Endodermal cell (in vitro differentiated cells): Measurements from ENCODE around the gene DCST2. TPM values are rescaled to one million over a fixed set of nuclear protein-coding genes. Genes with fewer than 3 reads are reported as not detected.

ENCODE experiments used
- DNase-seq: peaks from one replicate; pipeline ENCODE4 v3.0.0-alpha.2; 2017
- H3K27ac ChIP-seq: 2 replicates; pipeline ENCODE4 v1.5.1; 2013; ENCODE audit warnings: mild to moderate bottlenecking, low read depth, low read length, moderate library complexity
- H3K27me3 ChIP-seq: 2 replicates; pipeline ENCODE4 v1.6.1; 2013; ENCODE audit warnings: mild to moderate bottlenecking, low read length, moderate library complexity; ENCODE audit not compliant: insufficient read depth, control insufficient read depth, poor library complexity, severe bottlenecking
- H3K36me3 ChIP-seq: 2 replicates; pipeline ENCODE4 v1.7.0; 2013; ENCODE audit warnings: mild to moderate bottlenecking, low read length, moderate library complexity; ENCODE audit not compliant: control insufficient read depth, insufficient read depth
- H3K4me1 ChIP-seq: one replicate; pipeline ENCODE4 v1.7.0; 2013; ENCODE audit warnings: low read length; ENCODE audit not compliant: control insufficient read depth, insufficient read depth
- H3K4me3 ChIP-seq: 2 replicates; pipeline ENCODE4 v1.5.1; 2013; ENCODE audit warnings: mild to moderate bottlenecking, low read length, moderate library complexity
- H3K9ac ChIP-seq: 2 replicates; pipeline ENCODE4 v1.6.1; 2013; ENCODE audit warnings: mild to moderate bottlenecking, low read length, moderate library complexity; ENCODE audit not compliant: poor library complexity, severe bottlenecking; ENCODE audit errors: extremely low read depth
- H3K9me3 ChIP-seq: 2 replicates; pipeline ENCODE4 v1.6.1; 2013; ENCODE audit warnings: mild to moderate bottlenecking, low read length, moderate library complexity; ENCODE audit not compliant: control insufficient read depth
- H3K27ac Mint-ChIP-seq: 2 replicates; pipeline ENCODE4 v1.8.0; 2020; ENCODE audit warnings: mixed read lengths
- H3K27me3 Mint-ChIP-seq: 2 replicates; pipeline ENCODE4 v1.8.0; 2021; ENCODE audit warnings: mild to moderate bottlenecking, mixed read lengths; ENCODE audit not compliant: insufficient read depth
- H3K36me3 Mint-ChIP-seq: 2 replicates; pipeline ENCODE4 v1.8.0; 2020; ENCODE audit warnings: low read depth, mixed read lengths
- H3K4me1 Mint-ChIP-seq: 2 replicates; pipeline ENCODE4 v1.8.0; 2020; ENCODE audit warnings: mixed read lengths
- H3K4me3 Mint-ChIP-seq: 2 replicates; pipeline ENCODE4 v1.8.0; 2020; ENCODE audit warnings: mild to moderate bottlenecking, moderate library complexity, mixed read lengths
- H3K9me3 Mint-ChIP-seq: 2 replicates; pipeline ENCODE4 v1.8.0; 2020; ENCODE audit warnings: mild to moderate bottlenecking, mixed read lengths
- CTCF ChIP-seq: fragments of 200-600 bp; sonication (generic); conservative IDR thresholded peaks from 2 replicates; pipeline ENCODE4 v1.5.0; 2021; ENCODE audit warnings: antibody characterized with exemption, mild to moderate bottlenecking
- WGBS, 2 experiments: methylation state at CpG; one replicate each; pipeline versions ENCODE4 v1.1.5 to v1.1.7; 2013; ENCODE audit warnings: missing lambda C conversion rate in 2 of 2, mixed read lengths in 1 of 2; ENCODE audit not compliant: insufficient coverage in 1 of 2, insufficient read length in 1 of 2; 5-methylcytosine and 5-hydroxymethylcytosine counted together
- total RNA-seq, 2 donors: library from RNA; stranded (reverse); fragmentation: NEBNext Ultra II Directional in 1 of 2; extraction: Animal tissue kit (Norgen Biotek cat#: 25700) in 1 of 2; gene quantifications; 2 replicates in 1 of 2; 3 replicates in 1 of 2; pipeline ENCODE4 v1.2.1, GENCODE V29; 2021

DCST2 gene
- total RNA-seq, 2 donors from 2014 or later, result 0.44 to 2.0 TPM

GRCh38 chr1:155015527-155016230, 17.9 kb downstream of the DCST2 start:
- DNase-seq, result no peak
- no peaks in the 10 kb centered on the region for H3K27me3 ChIP-seq
- Mint-ChIP-seq H3K27ac (no peak overlapping the region), H3K36me3 (peaks cover 14% of the 10 kb centered on the region), H3K9me3 (no peaks in the 10 kb centered on the region), H3K4me1 (peaks cover 7% of the 10 kb centered on the region), H3K27me3 (peaks cover 5% of the 10 kb centered on the region), H3K4me3 (no peak overlapping the region)
- no peaks in the 10 kb centered on the region for H3K9me3 ChIP-seq
- no peak overlapping the region for H3K4me3 ChIP-seq
- TF ChIP-seq CTCF, result no peak
- 94 to 95% methylated on average over 16 of the region's 16 CpGs for WGBS, 2 experiments
- H3K4me1 ChIP-seq, result no peaks in the 10 kb centered on the region
- H3K27ac ChIP-seq, result no peak overlapping the region
- peaks cover 10% of the 10 kb centered on the region for H3K36me3 ChIP-seq
- H3K9ac ChIP-seq, result no peak overlapping the region

DNA sequence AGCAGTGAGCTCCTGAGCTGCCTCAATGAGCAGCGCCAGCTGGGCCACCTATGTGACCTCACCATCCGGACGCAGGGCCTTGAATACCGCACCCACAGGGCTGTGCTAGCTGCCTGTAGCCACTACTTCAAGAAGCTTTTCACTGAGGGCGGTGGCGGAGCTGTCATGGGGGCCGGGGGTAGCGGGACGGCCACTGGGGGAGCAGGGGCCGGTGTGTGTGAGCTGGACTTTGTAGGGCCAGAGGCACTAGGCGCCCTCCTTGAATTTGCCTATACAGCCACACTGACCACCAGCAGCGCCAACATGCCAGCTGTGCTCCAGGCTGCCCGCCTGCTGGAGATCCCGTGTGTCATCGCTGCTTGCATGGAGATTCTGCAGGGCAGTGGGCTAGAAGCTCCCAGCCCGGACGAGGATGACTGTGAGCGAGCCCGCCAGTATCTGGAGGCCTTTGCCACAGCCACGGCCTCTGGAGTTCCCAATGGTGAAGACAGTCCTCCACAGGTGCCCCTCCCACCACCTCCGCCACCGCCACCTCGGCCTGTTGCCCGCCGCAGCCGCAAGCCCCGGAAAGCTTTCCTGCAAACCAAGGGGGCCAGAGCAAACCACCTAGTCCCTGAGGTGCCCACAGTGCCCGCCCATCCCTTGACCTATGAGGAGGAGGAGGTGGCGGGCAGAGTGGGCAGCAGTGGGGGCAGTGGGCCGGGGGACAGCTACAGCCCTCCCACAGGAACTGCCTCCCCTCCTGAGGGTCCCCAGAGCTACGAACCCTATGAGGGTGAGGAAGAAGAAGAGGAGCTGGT, 18.7 kb downstream of the DCST2 start:
- no peak overlapping the region for H3K4me3 Mint-ChIP-seq
- no peaks in the 10 kb centered on the region for H3K4me1 ChIP-seq
- peaks cover 14% of the 10 kb centered on the region for H3K36me3 Mint-ChIP-seq
- no peak for TF ChIP-seq CTCF
- peaks cover 4% of the 10 kb centered on the region for H3K27me3 Mint-ChIP-seq
- no peak overlapping the region for H3K27ac Mint-ChIP-seq
- H3K4me3 ChIP-seq, result no peak overlapping the region
- WGBS, 2 experiments, result 91 to 94% methylated on average over 24 to 31 of the region's 31 CpGs
- H3K9me3 ChIP-seq, result no peaks in the 10 kb centered on the region
- H3K9me3 Mint-ChIP-seq, result no peaks in the 10 kb centered on the region
- no peak overlapping the region for H3K9ac ChIP-seq
- DNase-seq, result no peak
- no peaks in the 10 kb centered on the region for H3K27me3 ChIP-seq
- peaks cover 10% of the 10 kb centered on the region for H3K36me3 ChIP-seq
- peaks cover 8% of the 10 kb centered on the region for H3K4me1 Mint-ChIP-seq
- H3K27ac ChIP-seq, result no peak overlapping the region

DNA sequence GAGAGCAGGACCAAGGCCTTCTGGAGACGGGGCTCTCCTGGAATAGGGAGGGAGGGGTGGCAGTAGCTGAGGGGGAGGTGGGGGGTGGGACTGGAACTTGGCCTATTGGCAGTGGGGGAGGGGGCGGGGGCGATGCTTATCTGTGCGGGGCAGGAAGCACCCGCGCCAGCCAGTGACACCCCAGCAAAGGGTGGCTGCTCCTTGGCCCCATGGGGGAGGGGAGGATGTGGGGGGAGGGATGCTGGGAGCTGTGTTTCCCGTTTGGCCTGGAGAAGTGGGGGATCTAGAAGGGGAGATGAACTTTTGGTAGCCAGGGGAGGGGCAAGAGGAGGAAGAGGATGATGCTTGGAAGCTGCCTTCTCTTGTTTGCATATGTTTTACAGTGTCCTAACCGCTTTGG, 19.9 kb downstream of the DCST2 start:
- no peak overlapping the region for H3K27ac Mint-ChIP-seq
- Histone ChIP-seq H3K4me1 (no peaks in the 10 kb centered on the region), H3K9me3 (no peaks in the 10 kb centered on the region), H3K27ac (no peak overlapping the region), H3K36me3 (peaks cover 10% of the 10 kb centered on the region), H3K9ac (no peak overlapping the region), H3K4me3 (no peak overlapping the region), H3K27me3 (no peaks in the 10 kb centered on the region)
- H3K9me3 Mint-ChIP-seq, result no peaks in the 10 kb centered on the region
- peaks cover 14% of the 10 kb centered on the region for H3K36me3 Mint-ChIP-seq
- H3K4me1 Mint-ChIP-seq, result peaks cover 14% of the 10 kb centered on the region
- no peak overlapping the region for H3K4me3 Mint-ChIP-seq
- TF ChIP-seq CTCF, result no peak
- 88 to 100% methylated on average over 1 to 8 of the region's 8 CpGs for WGBS, 2 experiments
- DNase-seq, result no peak
- no peaks in the 10 kb centered on the region for H3K27me3 Mint-ChIP-seq
